K562 (cell line): ENCODE results near the gene LGALS14. TPM values are rescaled to one million over a fixed set of nuclear protein-coding genes. Genes with fewer than 3 reads are reported as not detected.

Experiments used
- ATAC-seq: fragments of 200-7000 bp; cut with Tn5 transposase; 3 replicates; pipeline ENCODE4 v1.9.1; 2020; ENCODE audit warnings: moderate library complexity
- BruUV-seq: library from RNA; stranded (reverse); fragments of 400-500 nt; replicated peaks from 2 replicates; lab custom pipeline; 2021; lab: Mats Ljungman, UMichigan
- CTCF ChIA-PET: fragments of 300-600 bp; formaldehyde crosslinking; extraction: SDS; loops from one replicate; lab custom pipeline; 2021; ENCODE audit warnings: low intra/inter-chr PET ratio; lab: Yijun Ruan, JAX
- POLR2A ChIA-PET: fragments of 300-600, 350-650 bp; sonication (Branson Sonifier 250); formaldehyde crosslinking; extraction: SDS; loops from one replicate; lab custom pipeline; 2021; ENCODE audit warnings: antibody characterized with exemption, inconsistent platforms; lab: Yijun Ruan, JAX
- DNase-seq, 4 experiments: peaks; one replicate each; pipeline versions ENCODE4 v3.0.0 to v3.0.0-alpha.2; 2011 to 2018; ENCODE audit warnings: low spot score in 3 of 4, mixed read lengths in 3 of 4; ENCODE audit errors: extremely low read depth in 1 of 4
- FAIRE-seq: peaks from 2 replicates; lab custom pipeline; 2011; peaks lifted over from hg19 to GRCh38; lab: Jason Lieb, UNC
- H2AFZ ChIP-seq: 2 replicates; pipeline ENCODE4 v1.6.0; 2011; ENCODE audit warnings: low read depth, low read length, control low read depth, inconsistent platforms
- H3K27ac ChIP-seq: fragments of 200-600 bp; 3 replicates; pipeline ENCODE4 v1.8.0; 2011; ENCODE audit warnings: low read depth, mild to moderate bottlenecking, control low read depth, inconsistent platforms, low read length, moderate library complexity, mixed read lengths; ENCODE audit errors: extremely low read depth
- H3K27me3 ChIP-seq, 2 experiments: fragments of 300-600 bp in 1 of 2; 2 replicates in 1 of 2; 3 replicates in 1 of 2; pipeline versions ENCODE4 v1.6.0 to v1.8.0; 2011; ENCODE audit warnings: inconsistent platforms in 2 of 2, low read length in 2 of 2, mild to moderate bottlenecking in 1 of 2, mixed read lengths in 1 of 2, moderate library complexity in 1 of 2; ENCODE audit not compliant: control insufficient read depth in 2 of 2, insufficient read depth in 2 of 2
- H3K36me3 ChIP-seq: fragments of 300-600 bp; 3 replicates; pipeline ENCODE4 v1.8.0; 2011; ENCODE audit warnings: mild to moderate bottlenecking, low read length, inconsistent platforms; ENCODE audit not compliant: control insufficient read depth, insufficient read depth
- H3K4me1 ChIP-seq, 2 experiments: fragments of 200-600 bp in 1 of 2; replicated peaks in 1 of 2; 2 replicates in 1 of 2; 3 replicates in 1 of 2; pipeline versions ENCODE4 v1.5.1 to v1.8.0; 2011; ENCODE audit warnings: inconsistent platforms in 2 of 2, low read length in 2 of 2, mild to moderate bottlenecking in 1 of 2, mixed read lengths in 1 of 2, moderate library complexity in 1 of 2; ENCODE audit not compliant: control insufficient read depth in 2 of 2, insufficient read depth in 2 of 2
- H3K4me2 ChIP-seq: 2 replicates; pipeline ENCODE4 v1.6.1; 2011; ENCODE audit warnings: low read length, control low read depth, inconsistent platforms, mixed read lengths; ENCODE audit not compliant: insufficient read depth
- H3K4me3 ChIP-seq: fragments of 200-600 bp; sonication (generic), shearing (Covaris generic); 2 replicates; pipeline ENCODE4 v1.5.1; 2016; ENCODE audit warnings: control low read depth, inconsistent platforms
- H3K79me2 ChIP-seq: fragments of 200-600 bp; 3 replicates; pipeline ENCODE4 v1.8.0; 2011; ENCODE audit warnings: low read length, inconsistent platforms; ENCODE audit not compliant: control insufficient read depth, insufficient read depth
- H3K9ac ChIP-seq, 2 experiments: 2 replicates each; pipeline versions ENCODE4 v1.6.0 to v1.6.1; 2011; ENCODE audit warnings: low read depth in 2 of 2, low read length in 2 of 2, control low read depth in 1 of 2, inconsistent platforms in 1 of 2, mild to moderate bottlenecking in 1 of 2, mixed read lengths in 1 of 2; ENCODE audit not compliant: insufficient read depth in 1 of 2
- H3K9me1 ChIP-seq: one replicate; pipeline ENCODE4 v1.6.0; 2011; ENCODE audit warnings: inconsistent platforms, mild to moderate bottlenecking, low read length, moderate library complexity; ENCODE audit not compliant: control insufficient read depth, insufficient read depth
- H3K9me3 ChIP-seq: replicated peaks from 2 replicates; pipeline ENCODE4 v1.5.1; 2011; ENCODE audit warnings: low read depth, low read length, inconsistent platforms; ENCODE audit not compliant: control insufficient read depth, insufficient read depth
- H4K20me1 ChIP-seq: replicated peaks from 2 replicates; pipeline ENCODE4 v1.6.1; 2011; ENCODE audit warnings: low read length, inconsistent platforms, mixed read lengths; ENCODE audit not compliant: control insufficient read depth, insufficient read depth
- MBD1 ChIP-seq: fragments of 250-450 bp; sonication (Bioruptor Pico); IDR thresholded peaks from 2 replicates; pipeline ENCODE4 v1.8.0; 2022; ENCODE audit warnings: inconsistent platforms
- MYBL2 ChIP-seq, 2 experiments: fragments of 450-650 bp in 1 of 2; sonication (generic) in 1 of 2; formaldehyde crosslinking in 1 of 2; IDR thresholded peaks; 2 replicates each; pipeline versions ENCODE4 v1.6.1 to v1.8.1; 2017 to 2022; ENCODE audit warnings: borderline replicate concordance in 1 of 2, inconsistent platforms in 1 of 2, low read depth in 1 of 2, mild to moderate bottlenecking in 1 of 2, missing genetic modification reagents in 1 of 2, moderate library complexity in 1 of 2
- MYC ChIP-seq, 2 experiments: fragments of 250-450 bp in 1 of 2; sonication (Bioruptor Pico) in 1 of 2; IDR thresholded peaks; 2 replicates each; pipeline versions ENCODE4 v1.5.1 to v1.6.1; 2012 to 2021; ENCODE audit warnings: low read depth in 2 of 2, borderline replicate concordance in 1 of 2, improper control_type of control experiment in 1 of 2, low read length in 1 of 2, mild to moderate bottlenecking in 1 of 2, moderate library complexity in 1 of 2
- PTRF ChIP-seq: fragments of 450-650 bp; IDR thresholded peaks from 2 replicates; pipeline ENCODE4 v1.6.1; 2016; ENCODE audit warnings: mild to moderate bottlenecking, missing genetic modification characterization, missing compliant biosample characterization
- ZNF444 ChIP-seq: fragments of 250-450 bp; sonication (Bioruptor Pico); IDR thresholded peaks from 2 replicates; pipeline ENCODE4 v1.4.0; 2020; ENCODE audit warnings: mild to moderate bottlenecking, moderate library complexity
- whole genome bisulfite sequencing: fragments of 100-300 bp; shearing (Covaris generic); methylation state at CpG from one replicate; pipeline ENCODE4 v1.1.6; 2016; ENCODE audit warnings: low coverage, mixed read lengths; ENCODE audit not compliant: insufficient coverage; ENCODE audit errors: missing lambda C conversion rate; 5-methylcytosine and 5-hydroxymethylcytosine counted together
- in situ Hi-C: fragments of 300-500 bp; cut with MboI; formaldehyde crosslinking; loops from 4 replicates; pipeline ENCODE4 v1.15.0; 2018; ENCODE audit warnings: inconsistent platforms, mixed read lengths
- intact Hi-C: fragments of 100-400 bp; cut with micrococcal nuclease; formaldehyde crosslinking; loops from 2 replicates; pipeline ENCODE4 v1.14.2; 2022
- polyA plus RNA-seq, 8 experiments: library from polyadenylated mRNA; depleted of rRNA in 4 of 8; stranded (reverse) in 5 of 8; unstranded in 3 of 8; fragments of >200 nt; fragmentation: Nextera tagmentation in 2 of 8; fragmentation: Illumina TruSeq in 1 of 8; extraction: Ambion mirVana in 2 of 8; extraction: Trizol in 1 of 8; gene quantifications; 2 replicates each; pipeline versions ENCODE4 v1.2.1 to v1.2.3, GENCODE V29; 2011 to 2014; ENCODE audit warnings: inconsistent platforms in 1 of 8, missing spikeins in 1 of 8
- total RNA-seq, 7 experiments: library from RNA; depleted of rRNA in 6 of 7; stranded (reverse); fragments of >200 nt in 6 of 7; fragmentation: Illumina TruSeq in 2 of 7; extraction: Trizol in 2 of 7; gene quantifications; 2 replicates each; pipeline versions ENCODE4 v1.2.1 to v1.2.3, GENCODE V29; 2011 to 2021; ENCODE audit warnings: low replicate concordance in 1 of 7

Gene LGALS14
- total and polyA plus RNA-seq, 9 of the 15 experiments (the other 6 are each of a cell fraction or from before 2014, with no cell fraction given), result not detected

- POLR2A ChIA-PET, result no interaction called here
- TF ChIP-seq MYBL2 (IDR thresholded peaks at IDR 0.05; ENCODE audit: low read depth) (no peak), MYBL2 (CRISPR knock-in tag; IDR thresholded peaks at IDR 0.05; ENCODE audit: borderline replicate concordance) (no peak), PTRF (tag) (no peak), MYC (IDR thresholded peaks at IDR 0.05; ENCODE audit: low read depth, low read length) (no peak), MYC (CRISPR knock-in tag; IDR thresholded peaks at IDR 0.05; ENCODE audit: borderline replicate concordance, low read depth) (no peak), MBD1 (CRISPR knock-in tag) (no peak), ZNF444 (CRISPR knock-in tag) (no peak)
- Histone ChIP-seq H3K4me1 (no peaks in the 10 kb centered on the region), H4K20me1 (no peaks in the 10 kb centered on the region), H3K9me1 (no peaks in the 10 kb centered on the region), H3K4me3 (no peak overlapping the region), H3K27ac (no peak overlapping the region), H2AFZ (no peak overlapping the region), H3K4me2 (no peak overlapping the region), H3K9ac (no peak overlapping the region), H3K9me3 (no peaks in the 10 kb centered on the region), H3K79me2 (no peaks in the 10 kb centered on the region), H3K36me3 (no peaks in the 10 kb centered on the region), H3K27me3 (peaks cover 0 to 6% of the 10 kb centered on the region in 2 experiments; a peak in 3 of 5 replicates)
- intact Hi-C loops (no loop called here), in situ Hi-C loops (no loop called here)
- BruUV-seq, result no TSS peak
- no peak for DNase-seq
- CTCF ChIA-PET, result no interaction called here
- WGBS, result 0% methylated on average over 5 of the region's 5 CpGs
- no peak for ATAC-seq
- FAIRE-seq, result no peak
Observed at GRCh38 chr19:39701291-39701690, 3.0 kb upstream of the LGALS14 start.
